Fibroblast of skin of scalp (primary cell): ENCODE results near the gene CORO1A.
"Not testable (repeated sequence)": the region's sequence is repeated elsewhere in the genome, so short reads cannot be mapped to it uniquely, and the experiment has no call there.

Experiments used
- DNase-seq: peaks from one replicate; pipeline ENCODE4 v3.0.0-alpha.2; 2013

Gene CORO1A

DNA sequence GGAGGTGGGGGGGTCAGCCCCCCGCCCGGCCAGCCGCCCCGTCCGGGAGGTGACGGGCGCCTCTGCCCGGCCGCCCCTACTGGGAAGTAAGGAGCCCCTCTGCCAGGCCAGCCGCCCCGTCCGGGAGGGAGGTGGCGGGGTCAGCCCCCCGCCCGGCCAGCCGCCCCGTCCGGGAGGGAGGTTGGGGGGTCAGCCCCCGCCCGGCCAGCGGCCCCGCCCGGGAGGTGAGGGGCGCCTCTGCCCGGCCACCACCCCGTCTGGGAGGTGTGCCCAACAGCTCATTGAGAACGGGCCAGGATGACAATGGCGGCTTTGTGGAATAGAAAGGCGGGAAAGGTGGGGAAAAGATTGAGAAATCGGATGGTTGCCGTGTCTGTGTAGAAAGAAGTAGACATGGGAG, 13.3 kb upstream of the CORO1A start:
- DNase-seq: not testable (repeated sequence)

DNA sequence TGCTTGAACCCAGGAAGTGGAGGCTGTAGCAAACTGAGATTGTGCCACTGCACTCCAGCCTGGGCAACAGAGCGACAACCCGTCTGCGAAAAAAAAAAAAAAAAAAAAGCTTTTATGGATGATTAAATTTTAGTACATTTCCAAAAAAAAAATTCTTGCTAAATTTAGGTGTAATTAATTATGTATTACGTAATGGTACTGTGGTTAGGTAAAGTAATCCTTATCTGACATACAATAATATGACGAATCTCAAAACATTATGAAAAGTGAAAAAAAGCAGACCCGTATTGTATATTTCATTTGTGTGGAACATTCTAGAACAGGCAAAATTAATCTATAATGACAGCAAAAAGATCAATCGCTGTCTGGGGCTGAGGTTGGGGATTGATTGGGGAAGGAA, 10.3 kb upstream of the CORO1A start:
- DNase-seq: no peak

DNA sequence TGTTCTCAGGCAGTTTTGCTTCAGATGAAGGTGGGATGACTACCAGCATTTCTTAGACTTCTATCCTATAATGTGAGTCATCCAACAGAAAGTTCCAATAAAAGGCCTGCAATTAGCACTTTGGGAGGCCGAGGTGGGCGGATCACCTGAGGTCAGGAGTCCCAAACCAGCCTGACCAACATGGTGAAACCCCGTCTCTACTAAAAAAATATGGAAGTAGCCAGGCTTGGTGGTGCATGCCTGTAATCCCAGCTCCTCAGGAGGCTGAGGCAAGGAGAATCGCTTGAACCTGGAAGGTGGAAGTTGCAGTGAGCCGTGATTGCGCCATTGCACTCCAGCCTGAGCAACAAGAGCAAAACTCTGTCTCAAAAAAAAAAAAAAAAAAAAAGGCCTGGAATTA, 6.5 kb upstream of the CORO1A start:
- not testable (repeated sequence) for DNase-seq

DNA sequence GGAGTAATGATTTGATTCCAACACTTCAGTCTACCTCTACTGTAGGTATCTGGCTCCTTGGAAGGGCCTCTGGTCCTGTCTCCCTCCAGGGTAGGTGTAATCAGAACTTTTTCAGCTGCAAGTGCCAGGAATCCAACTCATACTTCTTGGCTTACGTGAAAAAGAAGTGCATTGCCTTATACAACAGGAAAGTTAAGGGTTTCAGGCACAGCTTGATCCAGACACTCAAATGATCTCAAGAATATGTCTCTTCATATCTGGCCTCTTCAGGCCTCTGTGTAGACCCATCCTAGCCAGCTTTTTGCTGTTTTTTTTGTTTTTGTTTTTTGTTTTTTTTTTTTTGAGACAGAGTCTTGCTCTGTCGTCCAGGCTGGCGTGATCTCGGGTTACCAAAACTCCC, 4.2 kb upstream of the CORO1A start:
- no peak for DNase-seq

DNA sequence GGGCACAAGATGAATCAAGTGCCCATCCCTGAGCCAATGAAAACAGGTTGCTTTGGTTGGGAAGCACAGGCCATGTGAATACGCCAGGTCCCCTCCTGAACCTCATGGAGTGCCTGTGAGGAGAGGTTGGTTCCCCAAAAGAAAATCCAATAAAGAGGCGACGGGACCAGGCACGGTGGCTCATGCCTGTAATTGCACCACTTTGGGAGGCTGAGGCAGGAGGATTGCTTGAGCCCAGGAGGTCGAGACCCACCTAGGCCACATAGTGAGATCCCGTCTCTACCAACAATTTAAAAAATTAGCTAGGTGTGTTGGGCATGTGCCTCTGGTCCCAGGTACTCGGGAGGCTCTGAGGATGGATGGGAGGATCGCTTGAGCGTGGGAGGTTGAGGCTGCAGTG, 3.5 kb upstream of the CORO1A start:
- DNase-seq: no peak

DNA sequence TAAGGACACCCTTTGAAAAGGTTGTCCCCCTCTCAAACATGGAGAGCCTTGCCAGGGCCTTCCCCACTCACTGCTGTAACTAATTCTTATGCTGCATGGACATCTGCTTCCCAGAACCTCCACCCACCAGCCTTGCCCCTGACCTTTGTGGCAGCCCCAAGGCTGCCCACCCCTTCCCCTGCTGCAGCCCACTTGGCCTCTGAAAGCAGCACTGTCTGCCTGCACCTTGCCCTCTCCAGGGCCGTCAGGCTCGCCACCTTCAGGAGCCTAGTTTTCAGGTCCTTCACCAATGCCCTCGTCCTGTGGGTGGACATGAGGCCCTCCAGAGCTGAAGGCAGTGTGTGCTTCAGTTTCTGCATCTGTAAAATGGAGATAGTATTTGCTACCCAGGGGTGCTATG, 2.7 kb upstream of the CORO1A start:
- DNase-seq: no peak

DNA sequence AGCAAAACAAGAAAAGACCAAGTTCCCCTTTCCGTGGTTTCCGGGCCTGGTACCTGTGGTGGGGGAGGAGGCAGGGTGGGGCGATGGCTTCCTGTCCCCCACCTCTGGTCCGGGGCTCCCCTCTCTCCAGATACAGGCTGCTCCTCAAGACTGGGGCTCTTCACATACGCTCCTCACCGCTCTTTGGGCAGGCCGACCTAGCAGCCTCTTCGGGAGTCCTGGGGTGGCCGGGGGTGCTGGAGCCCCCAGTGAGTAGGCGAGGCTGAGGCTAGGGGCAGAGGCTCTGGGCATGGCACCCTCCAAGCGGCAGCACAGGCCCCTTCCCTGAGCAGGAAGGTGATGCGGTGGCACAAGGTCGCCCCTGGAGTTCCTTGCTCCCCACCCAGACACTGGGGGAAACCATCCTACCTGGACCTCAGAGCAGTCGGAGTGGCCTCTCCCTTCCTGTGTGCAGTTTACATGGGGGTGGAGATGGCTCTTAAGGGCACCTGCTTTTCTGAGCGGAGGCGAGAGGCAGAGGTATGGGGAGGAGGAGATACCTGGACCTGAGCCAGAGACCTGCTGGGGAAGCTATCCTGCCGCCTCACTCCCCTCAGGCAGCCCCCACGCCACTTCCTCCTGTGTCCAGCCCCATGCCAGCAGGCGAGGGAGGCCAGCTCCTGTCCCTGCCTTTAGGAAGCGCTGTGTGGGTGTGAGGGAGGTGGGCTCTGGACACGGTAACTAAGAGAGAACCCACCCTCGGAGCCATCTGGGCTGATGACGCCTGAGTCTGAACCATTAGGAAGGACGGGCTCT, 891 bp downstream of the CORO1A start:
- no peak for DNase-seq

DNA sequence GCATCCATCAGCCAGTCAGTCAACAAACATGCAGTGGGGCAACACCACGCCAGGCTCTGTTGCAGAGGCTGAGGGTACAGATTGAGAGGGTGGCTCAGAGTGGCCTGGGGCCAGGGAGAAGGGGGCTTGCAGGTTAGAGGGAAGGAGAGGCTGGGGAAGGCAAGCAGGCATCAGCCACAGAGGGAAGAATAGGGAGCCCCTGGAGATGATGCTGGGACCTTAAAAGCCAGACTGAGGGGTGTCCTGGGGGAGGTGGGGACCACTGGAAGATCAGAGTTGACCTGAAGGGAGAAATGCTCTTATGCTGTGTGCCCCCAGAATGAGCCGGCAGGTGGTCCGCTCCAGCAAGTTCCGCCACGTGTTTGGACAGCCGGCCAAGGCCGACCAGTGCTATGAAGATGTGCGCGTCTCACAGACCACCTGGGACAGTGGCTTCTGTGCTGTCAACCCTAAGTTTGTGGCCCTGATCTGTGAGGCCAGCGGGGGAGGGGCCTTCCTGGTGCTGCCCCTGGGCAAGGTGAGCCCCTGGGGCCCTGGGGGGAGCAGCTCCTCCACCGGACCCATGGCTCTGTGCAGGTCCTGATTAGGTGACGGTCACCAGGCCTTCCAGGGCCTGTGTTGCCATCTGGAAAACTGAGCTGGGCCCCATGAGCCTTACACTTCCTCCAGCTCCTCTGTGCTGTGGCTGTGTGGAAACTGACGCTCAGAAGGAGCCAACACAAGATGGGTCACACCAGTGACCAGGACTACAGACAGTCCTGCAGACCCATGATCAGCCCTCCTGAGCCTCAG, 1.7 kb downstream of the CORO1A start:
- DNase-seq: no peak

DNA sequence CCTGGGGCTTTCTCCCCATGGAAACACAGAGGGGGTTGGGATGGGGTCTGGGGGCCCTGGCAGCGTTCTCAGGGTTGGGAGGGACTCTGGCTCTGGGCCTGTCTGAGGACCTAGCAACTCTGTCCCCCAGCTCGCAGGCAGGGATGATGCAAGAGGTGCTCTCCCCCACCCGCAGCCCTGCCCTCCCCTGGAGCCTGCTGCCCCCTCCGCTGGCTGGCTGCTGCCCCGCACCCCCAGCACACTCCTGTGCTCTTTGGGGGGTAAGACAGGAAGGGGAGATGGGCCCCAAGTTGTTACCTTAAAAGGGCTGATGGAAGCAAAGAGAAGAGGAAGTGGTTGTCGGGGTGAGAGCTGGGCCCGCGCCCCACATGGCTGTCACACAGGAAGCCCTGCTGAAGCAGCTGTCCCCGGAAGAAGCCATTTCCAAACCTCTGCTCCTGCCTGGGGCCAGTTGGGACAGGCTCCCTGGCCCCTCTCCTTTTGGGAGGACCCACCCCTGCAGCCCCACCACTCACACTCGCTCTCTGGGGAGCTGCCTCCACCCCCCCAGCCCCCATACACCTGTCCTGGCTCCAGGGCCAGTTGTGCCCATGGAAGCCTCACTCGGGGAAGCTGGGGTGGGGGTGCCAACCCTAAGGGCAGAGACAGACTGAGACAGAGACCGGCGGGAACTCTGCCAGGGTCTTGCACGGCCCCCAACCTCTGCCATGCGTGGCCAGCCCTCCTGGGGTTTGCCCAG, 2.5 kb downstream of the CORO1A start:
- no peak for DNase-seq

DNA sequence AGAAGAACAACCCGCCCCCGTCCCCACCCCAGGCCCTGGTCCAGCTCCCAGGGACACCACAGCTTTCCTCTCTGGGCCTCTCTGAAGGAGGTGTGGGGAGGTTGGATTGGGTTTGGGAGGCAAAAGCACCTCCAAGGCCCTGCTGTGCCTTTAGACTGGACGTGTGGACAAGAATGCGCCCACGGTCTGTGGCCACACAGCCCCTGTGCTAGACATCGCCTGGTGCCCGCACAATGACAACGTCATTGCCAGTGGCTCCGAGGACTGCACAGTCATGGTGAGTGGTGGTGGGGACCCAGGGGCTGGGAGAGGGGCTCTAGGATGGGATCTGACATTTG, 3.0 kb downstream of the CORO1A start:
- no peak for DNase-seq

DNA sequence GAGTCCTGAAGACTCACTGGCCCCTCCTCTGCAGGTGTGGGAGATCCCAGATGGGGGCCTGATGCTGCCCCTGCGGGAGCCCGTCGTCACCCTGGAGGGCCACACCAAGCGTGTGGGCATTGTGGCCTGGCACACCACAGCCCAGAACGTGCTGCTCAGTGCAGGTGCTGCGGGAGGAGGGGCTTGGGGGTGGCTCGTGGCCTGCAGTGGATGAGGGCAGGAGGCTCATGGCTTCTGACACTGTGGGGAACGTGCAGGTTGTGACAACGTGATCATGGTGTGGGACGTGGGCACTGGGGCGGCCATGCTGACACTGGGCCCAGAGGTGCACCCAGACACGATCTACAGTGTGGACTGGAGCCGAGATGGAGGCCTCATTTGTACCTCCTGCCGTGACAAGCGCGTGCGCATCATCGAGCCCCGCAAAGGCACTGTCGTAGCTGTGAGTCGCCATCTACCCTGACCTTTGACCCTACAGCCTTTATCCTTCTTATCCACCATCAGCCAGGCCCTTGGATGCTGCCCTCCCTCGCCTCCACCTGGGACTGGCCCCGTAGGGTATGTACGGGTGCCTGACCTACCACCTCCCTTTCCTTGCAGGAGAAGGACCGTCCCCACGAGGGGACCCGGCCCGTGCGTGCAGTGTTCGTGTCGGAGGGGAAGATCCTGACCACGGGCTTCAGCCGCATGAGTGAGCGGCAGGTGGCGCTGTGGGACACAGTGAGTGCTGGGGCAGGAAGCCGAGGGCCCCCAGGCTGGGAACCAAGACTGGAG, 3.6 kb downstream of the CORO1A start:
- DNase-seq: peak; percentile 29

DNA sequence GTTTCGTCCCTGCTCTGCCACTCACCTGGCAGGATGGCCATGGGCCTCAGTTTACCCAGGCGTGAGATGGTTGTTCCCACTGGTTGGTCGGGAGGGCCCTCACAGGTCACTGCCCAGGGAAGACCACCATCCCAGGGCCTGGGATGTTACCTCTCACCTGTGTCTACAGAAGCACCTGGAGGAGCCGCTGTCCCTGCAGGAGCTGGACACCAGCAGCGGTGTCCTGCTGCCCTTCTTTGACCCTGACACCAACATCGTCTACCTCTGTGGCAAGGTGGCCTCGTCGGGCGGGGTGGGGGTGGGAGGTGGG, 4.1 kb downstream of the CORO1A start:
- no peak for DNase-seq

DNA sequence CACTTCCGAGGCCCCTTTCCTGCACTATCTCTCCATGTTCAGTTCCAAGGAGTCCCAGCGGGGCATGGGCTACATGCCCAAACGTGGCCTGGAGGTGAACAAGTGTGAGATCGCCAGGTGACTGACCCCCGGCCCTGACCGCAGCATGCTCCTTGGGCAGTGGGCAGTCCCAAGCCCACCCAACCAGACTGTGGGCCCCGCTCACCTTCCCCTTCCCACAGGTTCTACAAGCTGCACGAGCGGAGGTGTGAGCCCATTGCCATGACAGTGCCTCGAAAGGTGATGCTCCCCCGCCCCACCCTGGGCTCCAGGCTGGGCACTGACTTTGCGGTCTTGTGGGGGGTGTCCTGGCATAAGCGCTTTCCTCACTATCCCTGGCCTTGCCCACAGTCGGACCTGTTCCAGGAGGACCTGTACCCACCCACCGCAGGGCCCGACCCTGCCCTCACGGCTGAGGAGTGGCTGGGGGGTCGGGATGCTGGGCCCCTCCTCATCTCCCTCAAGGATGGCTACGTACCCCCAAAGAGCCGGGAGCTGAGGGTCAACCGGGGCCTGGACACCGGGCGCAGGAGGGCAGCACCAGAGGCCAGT, 4.7 kb downstream of the CORO1A start:
- no peak for DNase-seq

DNA sequence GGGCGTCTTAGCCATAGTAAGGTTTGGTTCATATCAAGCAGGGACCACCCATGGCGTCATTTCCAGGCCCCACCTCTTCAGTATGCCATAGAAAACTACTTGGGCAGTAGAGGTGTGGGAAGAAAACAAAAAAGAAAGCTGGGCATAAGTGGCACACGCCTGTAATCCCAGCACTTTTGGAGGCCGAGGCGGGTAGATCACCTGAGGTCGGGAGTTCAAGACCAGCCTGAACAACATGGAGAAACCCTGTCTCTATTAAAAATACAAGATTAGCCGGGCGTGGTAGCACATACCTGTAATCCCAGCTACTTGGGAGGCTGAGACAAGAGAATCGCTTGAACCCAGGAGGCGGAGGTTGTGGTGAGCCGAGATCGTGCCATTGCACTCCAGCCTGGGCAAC, 7.8 kb downstream of the CORO1A start:
- DNase-seq: not testable (repeated sequence)

DNA sequence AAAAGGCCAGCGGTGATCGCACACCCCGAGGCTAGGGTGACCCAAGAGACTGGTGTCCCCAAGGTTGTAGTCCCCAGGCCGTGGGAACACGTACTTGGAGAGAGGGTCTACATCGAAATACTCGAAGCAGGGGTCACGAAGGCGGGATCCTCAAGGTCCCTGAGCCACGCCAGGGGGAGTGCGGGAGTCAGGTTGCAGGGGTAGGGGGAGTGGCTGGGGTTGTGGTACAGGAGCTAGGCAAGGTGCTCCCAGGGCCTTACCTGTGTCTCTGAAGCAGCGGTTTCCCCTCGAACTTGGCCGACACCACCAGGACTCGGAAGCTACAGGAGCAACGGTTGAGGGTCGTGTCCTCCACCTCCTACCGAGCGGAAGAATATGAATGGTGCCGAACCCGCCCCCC, 9.7 kb downstream of the CORO1A start:
- DNase-seq: not testable (repeated sequence)

DNA sequence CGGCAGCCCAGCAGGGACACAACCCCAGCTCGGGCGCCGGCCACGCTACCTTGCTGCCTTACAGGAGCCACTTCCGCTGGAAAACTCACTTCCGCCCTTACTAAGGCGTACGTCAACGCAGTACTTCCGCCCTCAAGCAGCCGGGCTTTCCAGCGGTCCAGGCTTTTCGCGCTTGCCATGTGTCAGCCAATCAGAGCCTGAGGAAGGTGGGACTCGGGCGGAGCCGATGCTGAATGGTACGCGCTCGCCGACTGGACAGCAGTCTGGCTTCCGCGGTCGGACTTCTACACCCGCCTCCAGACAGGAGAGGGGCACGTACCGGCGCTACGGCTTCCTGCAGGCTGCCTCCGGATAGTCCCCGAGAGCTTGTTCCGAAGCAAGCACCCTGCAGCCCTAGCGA, 10.2 kb downstream of the CORO1A start, which contains the start of the genes BOLA2B and SLX1A:
TSS of gene BOLA2B (minus strand) at position 52 of the 400 bp plus-strand sequence. CDS start 71 bp downstream, outside the sequence.
TSS of gene SLX1A (plus strand) at position 261 of the 400 bp plus-strand sequence. CDS start 210 bp downstream, outside the sequence.
- DNase-seq: not testable (repeated sequence)

DNA sequence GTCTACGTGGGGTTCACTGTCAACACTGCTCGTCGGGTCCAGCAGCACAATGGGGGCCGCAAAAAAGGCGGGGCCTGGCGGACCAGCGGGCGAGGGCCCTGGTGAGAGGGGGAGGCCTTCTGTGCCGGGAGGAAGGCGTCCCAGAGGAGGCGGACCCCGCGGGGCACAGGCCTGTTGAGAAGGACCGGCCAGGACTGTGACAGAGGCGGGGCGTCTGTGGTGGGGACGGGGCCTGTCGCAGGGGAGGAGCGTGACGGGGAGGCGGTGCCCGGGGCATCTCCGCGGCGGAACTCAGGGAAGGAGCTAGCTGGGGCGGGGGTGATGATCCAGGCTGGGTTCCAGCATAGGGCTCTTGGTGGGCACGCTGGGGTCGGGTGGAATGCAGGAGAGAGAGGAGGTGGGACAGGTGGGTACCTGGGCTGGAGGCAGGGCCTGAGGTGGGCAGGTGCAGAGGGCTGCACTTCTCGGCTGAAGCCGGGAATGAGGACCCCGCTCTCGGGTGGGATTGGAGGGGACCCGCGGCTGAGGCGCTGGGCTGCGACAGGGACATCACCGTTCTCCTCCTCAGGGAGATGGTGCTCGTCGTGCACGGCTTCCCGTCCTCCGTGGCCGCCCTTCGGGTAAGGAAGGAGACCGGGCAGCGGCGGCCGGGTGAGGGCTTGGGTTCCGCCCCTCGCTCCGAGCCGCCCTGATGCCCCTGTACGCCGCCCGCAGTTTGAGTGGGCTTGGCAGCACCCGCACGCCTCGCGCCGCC, 10.9 kb downstream of the CORO1A start:
- not testable (repeated sequence) for DNase-seq

DNA sequence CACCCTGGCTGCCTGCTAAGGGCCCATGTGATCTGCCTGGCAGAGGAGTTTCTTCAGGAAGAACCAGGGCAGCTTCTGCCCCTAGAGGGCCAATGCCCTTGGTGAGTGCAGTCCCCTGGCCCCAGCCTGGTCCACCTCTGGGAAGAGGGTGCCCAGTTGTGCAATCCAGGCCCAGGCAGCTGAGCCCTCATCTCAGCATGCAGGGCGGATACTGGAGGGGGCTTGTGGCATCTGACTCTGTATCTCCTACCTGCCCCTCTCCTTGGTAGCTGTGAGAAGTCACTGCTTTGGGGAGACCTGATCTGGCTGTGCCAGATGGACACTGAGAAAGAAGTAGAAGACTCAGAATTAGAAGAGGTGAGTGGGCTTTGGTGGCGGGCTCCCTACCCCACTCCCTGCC, 13.6 kb downstream of the CORO1A start:
- DNase-seq: not testable (repeated sequence)

DNA sequence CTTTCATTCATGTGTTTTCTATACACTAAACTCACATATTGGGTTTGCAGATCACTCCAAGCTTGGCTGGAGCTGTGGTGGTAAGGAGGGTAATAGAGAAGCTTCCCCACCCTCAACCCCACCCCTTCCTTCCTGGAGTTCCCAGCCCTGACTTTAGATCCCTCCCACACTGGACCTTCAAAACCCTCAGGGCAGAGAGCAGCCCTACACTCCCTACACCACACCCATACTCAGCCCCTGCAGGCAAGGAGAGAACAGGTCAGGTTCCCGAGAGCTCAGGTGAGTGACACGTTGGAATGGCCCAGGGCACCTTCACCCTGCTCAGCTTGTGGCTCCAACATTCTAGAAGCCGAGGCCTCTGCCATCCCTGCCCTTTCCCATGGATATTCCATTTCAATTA, 15.6 kb downstream of the CORO1A start, which contains the start of gene SULT1A3:
TSS of gene SULT1A3 (plus strand) at position 207 of the 400 bp plus-strand sequence. CDS start 1,474 bp downstream, outside the sequence.
- DNase-seq: not testable (repeated sequence)

DNA sequence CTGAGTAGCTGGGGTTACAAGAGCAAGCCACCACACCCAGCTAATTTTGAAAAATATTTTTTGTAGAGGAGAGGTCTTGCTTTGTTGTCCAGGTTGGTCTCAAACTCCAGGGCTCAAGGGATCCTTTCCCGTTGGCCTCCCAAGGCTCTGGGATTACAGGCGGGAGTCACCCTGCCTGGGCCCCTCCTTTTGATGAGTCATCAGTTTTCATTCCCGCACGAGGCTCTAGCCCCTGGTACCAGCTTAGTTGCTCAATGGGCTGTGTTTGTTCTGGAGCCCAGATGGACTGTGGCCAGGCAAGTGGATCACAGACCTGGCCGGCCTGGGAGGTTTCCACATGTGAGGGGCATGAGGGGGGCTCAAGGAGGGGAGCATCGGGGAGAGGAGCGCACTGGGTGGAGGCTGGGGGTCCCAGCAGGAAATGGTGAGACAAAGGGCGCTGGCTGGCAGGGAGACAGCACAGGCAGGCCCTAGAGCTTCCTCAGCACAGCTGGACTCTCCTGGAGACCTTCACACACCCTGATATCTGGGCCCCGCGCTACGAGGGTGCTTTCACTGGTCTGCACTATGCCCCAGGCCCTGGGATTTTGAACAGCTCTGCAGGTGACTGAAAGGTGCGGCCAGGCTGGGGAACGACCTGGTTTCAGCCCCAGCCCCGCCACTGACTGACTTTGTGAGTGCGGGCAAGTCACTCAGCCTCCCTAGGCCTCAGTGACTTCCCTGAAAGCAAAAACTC, 16.4 kb downstream of the CORO1A start:
- DNase-seq: not testable (repeated sequence)
